K562 (cell line): ENCODE measurements around the gene CNNM3. TPM values are rescaled to one million over a fixed set of nuclear protein-coding genes. Genes with fewer than 3 reads are reported as not detected.
"Not testable (repeated sequence)": the region's sequence is repeated elsewhere in the genome, so short reads cannot be mapped to it uniquely, and the experiment has no call there.

Experiments
- ATAC-seq: fragments of 200-7000 bp; cut with Tn5 transposase; 3 replicates; pipeline ENCODE4 v1.9.1; 2020; ENCODE audit warnings: moderate library complexity
- BruUV-seq: library from RNA; stranded (reverse); fragments of 400-500 nt; replicated peaks from 2 replicates; lab custom pipeline; 2021; lab: Mats Ljungman, UMichigan
- CTCF ChIA-PET: fragments of 300-600 bp; formaldehyde crosslinking; extraction: SDS; loops from one replicate; lab custom pipeline; 2021; ENCODE audit warnings: low intra/inter-chr PET ratio; lab: Yijun Ruan, JAX
- POLR2A ChIA-PET: fragments of 300-600, 350-650 bp; sonication (Branson Sonifier 250); formaldehyde crosslinking; extraction: SDS; loops from one replicate; lab custom pipeline; 2021; ENCODE audit warnings: antibody characterized with exemption, inconsistent platforms; lab: Yijun Ruan, JAX
- DNase-seq, 4 experiments: peaks; one replicate each; pipeline versions ENCODE4 v3.0.0 to v3.0.0-alpha.2; 2011 to 2018; ENCODE audit warnings: low spot score in 3 of 4, mixed read lengths in 3 of 4; ENCODE audit errors: extremely low read depth in 1 of 4
- FAIRE-seq: peaks from 2 replicates; lab custom pipeline; 2011; peaks lifted over from hg19 to GRCh38; lab: Jason Lieb, UNC
- H2AFZ ChIP-seq: 2 replicates; pipeline ENCODE4 v1.6.0; 2011; ENCODE audit warnings: low read depth, low read length, control low read depth, inconsistent platforms
- H3K27ac ChIP-seq: fragments of 200-600 bp; 3 replicates; pipeline ENCODE4 v1.8.0; 2011; ENCODE audit warnings: low read depth, mild to moderate bottlenecking, control low read depth, inconsistent platforms, low read length, moderate library complexity, mixed read lengths; ENCODE audit errors: extremely low read depth
- H3K27me3 ChIP-seq, 2 experiments: fragments of 300-600 bp in 1 of 2; 2 replicates in 1 of 2; 3 replicates in 1 of 2; pipeline versions ENCODE4 v1.6.0 to v1.8.0; 2011; ENCODE audit warnings: inconsistent platforms in 2 of 2, low read length in 2 of 2, mild to moderate bottlenecking in 1 of 2, mixed read lengths in 1 of 2, moderate library complexity in 1 of 2; ENCODE audit not compliant: control insufficient read depth in 2 of 2, insufficient read depth in 2 of 2
- H3K36me3 ChIP-seq: fragments of 300-600 bp; 3 replicates; pipeline ENCODE4 v1.8.0; 2011; ENCODE audit warnings: mild to moderate bottlenecking, low read length, inconsistent platforms; ENCODE audit not compliant: control insufficient read depth, insufficient read depth
- H3K4me1 ChIP-seq, 2 experiments: fragments of 200-600 bp in 1 of 2; replicated peaks in 1 of 2; 2 replicates in 1 of 2; 3 replicates in 1 of 2; pipeline versions ENCODE4 v1.5.1 to v1.8.0; 2011; ENCODE audit warnings: inconsistent platforms in 2 of 2, low read length in 2 of 2, mild to moderate bottlenecking in 1 of 2, mixed read lengths in 1 of 2, moderate library complexity in 1 of 2; ENCODE audit not compliant: control insufficient read depth in 2 of 2, insufficient read depth in 2 of 2
- H3K4me2 ChIP-seq: 2 replicates; pipeline ENCODE4 v1.6.1; 2011; ENCODE audit warnings: low read length, control low read depth, inconsistent platforms, mixed read lengths; ENCODE audit not compliant: insufficient read depth
- H3K4me3 ChIP-seq: fragments of 200-600 bp; sonication (generic), shearing (Covaris generic); 2 replicates; pipeline ENCODE4 v1.5.1; 2016; ENCODE audit warnings: control low read depth, inconsistent platforms
- H3K79me2 ChIP-seq: fragments of 200-600 bp; 3 replicates; pipeline ENCODE4 v1.8.0; 2011; ENCODE audit warnings: low read length, inconsistent platforms; ENCODE audit not compliant: control insufficient read depth, insufficient read depth
- H3K9ac ChIP-seq, 2 experiments: 2 replicates each; pipeline versions ENCODE4 v1.6.0 to v1.6.1; 2011; ENCODE audit warnings: low read depth in 2 of 2, low read length in 2 of 2, control low read depth in 1 of 2, inconsistent platforms in 1 of 2, mild to moderate bottlenecking in 1 of 2, mixed read lengths in 1 of 2; ENCODE audit not compliant: insufficient read depth in 1 of 2
- H3K9me1 ChIP-seq: one replicate; pipeline ENCODE4 v1.6.0; 2011; ENCODE audit warnings: inconsistent platforms, mild to moderate bottlenecking, low read length, moderate library complexity; ENCODE audit not compliant: control insufficient read depth, insufficient read depth
- H3K9me3 ChIP-seq: replicated peaks from 2 replicates; pipeline ENCODE4 v1.5.1; 2011; ENCODE audit warnings: low read depth, low read length, inconsistent platforms; ENCODE audit not compliant: control insufficient read depth, insufficient read depth
- H4K20me1 ChIP-seq: replicated peaks from 2 replicates; pipeline ENCODE4 v1.6.1; 2011; ENCODE audit warnings: low read length, inconsistent platforms, mixed read lengths; ENCODE audit not compliant: control insufficient read depth, insufficient read depth
- CEBPB ChIP-seq: fragments of 450-650 bp; IDR thresholded peaks from 2 replicates; pipeline ENCODE4 v1.6.1; 2016; ENCODE audit warnings: missing genetic modification characterization, missing compliant biosample characterization
- GTF2F1 ChIP-seq: IDR thresholded peaks from 2 replicates; pipeline ENCODE4 v1.6.1; 2011; ENCODE audit warnings: low read depth, low read length, improper control_type of control experiment
- HIVEP1 ChIP-seq: fragments of 250-450 bp; sonication (Bioruptor Pico); IDR thresholded peaks from 2 replicates; pipeline ENCODE4 v1.4.0; 2020; ENCODE audit warnings: mild to moderate bottlenecking
- TCF15 ChIP-seq: fragments of 250-450 bp; sonication (Bioruptor Pico); IDR thresholded peaks from 2 replicates; pipeline ENCODE4 v1.8.0; 2022; ENCODE audit warnings: moderate library complexity, mild to moderate bottlenecking, inconsistent platforms
- TFAM ChIP-seq: fragments of 250-450 bp; sonication (Bioruptor Pico); conservative IDR thresholded peaks from 2 replicates; pipeline ENCODE4 v1.5.0; 2021; ENCODE audit warnings: mild to moderate bottlenecking, moderate library complexity
- ZBTB33 ChIP-seq: sonication (generic); formaldehyde crosslinking; IDR thresholded peaks from 2 replicates; pipeline ENCODE4 v1.8.1; 2023; ENCODE audit warnings: mild to moderate bottlenecking, missing genetic modification reagents
- ZNF76 ChIP-seq: fragments of 250-450 bp; sonication (Bioruptor Pico); IDR thresholded peaks from 2 replicates; pipeline ENCODE4 v1.4.0; 2020; ENCODE audit warnings: mild to moderate bottlenecking, moderate library complexity, borderline replicate concordance
- WGBS: fragments of 100-300 bp; shearing (Covaris generic); methylation state at CpG from one replicate; pipeline ENCODE4 v1.1.6; 2016; ENCODE audit warnings: low coverage, mixed read lengths; ENCODE audit not compliant: insufficient coverage; ENCODE audit errors: missing lambda C conversion rate; 5-methylcytosine and 5-hydroxymethylcytosine counted together
- in situ Hi-C: fragments of 300-500 bp; cut with MboI; formaldehyde crosslinking; loops from 4 replicates; pipeline ENCODE4 v1.15.0; 2018; ENCODE audit warnings: inconsistent platforms, mixed read lengths
- intact Hi-C: fragments of 100-400 bp; cut with micrococcal nuclease; formaldehyde crosslinking; loops from 2 replicates; pipeline ENCODE4 v1.14.2; 2022
- polyA plus RNA-seq, 8 experiments: library from polyadenylated mRNA; depleted of rRNA in 4 of 8; stranded (reverse) in 5 of 8; unstranded in 3 of 8; fragments of >200 nt; fragmentation: Nextera tagmentation in 2 of 8; fragmentation: Illumina TruSeq in 1 of 8; extraction: Ambion mirVana in 2 of 8; extraction: Trizol in 1 of 8; gene quantifications; 2 replicates each; pipeline versions ENCODE4 v1.2.1 to v1.2.3, GENCODE V29; 2011 to 2014; ENCODE audit warnings: inconsistent platforms in 1 of 8, missing spikeins in 1 of 8
- total RNA-seq, 7 experiments: library from RNA; depleted of rRNA in 6 of 7; stranded (reverse); fragments of >200 nt in 6 of 7; fragmentation: Illumina TruSeq in 2 of 7; extraction: Trizol in 2 of 7; gene quantifications; 2 replicates each; pipeline versions ENCODE4 v1.2.1 to v1.2.3, GENCODE V29; 2011 to 2021; ENCODE audit warnings: low replicate concordance in 1 of 7

CNNM3 gene
- total and polyA plus RNA-seq, 9 of the 15 experiments (the other 6 are each of a cell fraction or from before 2014, with no cell fraction given) = 1.4 to 16.9 (median 6.5) TPM

- CTCF ChIA-PET = no interaction called here
Measured at GRCh38 chr2:96795076-96795475, 21.0 kb upstream of the CNNM3 start.

GRCh38 chr2:96796497-96796896, 19.6 kb upstream of the CNNM3 start:
- intact Hi-C loops, DNase-seq, H2AFZ ChIP-seq, H3K27ac ChIP-seq, FAIRE-seq, POLR2A ChIA-PET, H4K20me1 ChIP-seq, ATAC-seq, H3K79me2 ChIP-seq, CTCF ChIA-PET, H3K4me3 ChIP-seq, H3K27me3 ChIP-seq, H3K9me3 ChIP-seq, BruUV-seq, H3K9ac ChIP-seq, in situ Hi-C loops, H3K4me2 ChIP-seq, H3K9me1 ChIP-seq: not testable (repeated sequence)
- H3K36me3 ChIP-seq = peaks cover 19% of the 10 kb centered on the region; the same call in 2 of the 3 replicates
- 0 out of 2 replicates have a peak, but pooled peaks have one; percentile 29 for TF ChIP-seq CEBPB (tag)
- peak; percentile 78; the same call in 1 of the 2 replicates for TF ChIP-seq ZBTB33 (CRISPR knock-in tag)
- 53% methylated on average over 6 of the region's 6 CpGs for WGBS
- peaks cover 0 to 13% of the 10 kb centered on the region in 2 experiments; a peak in 2 of 5 replicates for H3K4me1 ChIP-seq

More at GRCh38 chr2:96795076-96795475, 21.0 kb upstream of the CNNM3 start:
- DNase-seq (no peak), FAIRE-seq (no peak), ATAC-seq (no peak)
- Histone ChIP-seq H3K4me1 (peaks cover 0 to 7% of the 10 kb centered on the region in 2 experiments; a peak in 1 of 5 replicates), H3K79me2 (no peaks in the 10 kb centered on the region), H3K36me3 (peaks cover 8% of the 10 kb centered on the region; the same call in 1 of the 3 replicates), H4K20me1 (no peaks in the 10 kb centered on the region), H3K9me3 (no peaks in the 10 kb centered on the region), H3K4me3 (no peak overlapping the region), H3K27ac (no peak overlapping the region), H3K9ac (no peak overlapping the region), H3K27me3 (no peaks in the 10 kb centered on the region), H3K4me2 (no peak overlapping the region), H2AFZ (no peak overlapping the region), H3K9me1 (no peaks in the 10 kb centered on the region)
- in situ Hi-C loops (no loop called here), intact Hi-C loops (no loop called here)
- no TSS peak for BruUV-seq
- WGBS = 60% methylated on average over 6 of the region's 6 CpGs
- TF ChIP-seq ZNF76 (no peak), TCF15 (CRISPR knock-in tag) (no peak), HIVEP1 (CRISPR knock-in tag) (no peak), TFAM (no peak), GTF2F1 (no peak)
- POLR2A ChIA-PET = no interaction called here
